DND-41 (cell line): ENCODE results near the gene PAIP2.
"Not testable (repeated sequence)": the region's sequence is repeated elsewhere in the genome, so short reads cannot be mapped to it uniquely, and the experiment has no call there.

Experiments
- ATAC-seq: fragments of 200-7000 bp; cut with Tn5 transposase; 3 replicates; pipeline ENCODE4 v1.9.1; 2021; ENCODE audit warnings: low read depth; ENCODE audit not compliant: insufficient read depth
- DNase-seq: peaks from one replicate; pipeline ENCODE4 v3.0.0-alpha.2; 2020
- H2AFZ ChIP-seq: 2 replicates; pipeline ENCODE4 v1.6.0; 2012; ENCODE audit warnings: low read depth, low read length
- H3K27ac ChIP-seq: 2 replicates; pipeline ENCODE4 v1.5.1; 2012; ENCODE audit warnings: low read length, inconsistent platforms
- H3K27me3 ChIP-seq: fragments of 200-600 bp; sonication (generic); 2 replicates; pipeline ENCODE4 v1.6.0; 2012; ENCODE audit warnings: low read length, mild to moderate bottlenecking, inconsistent platforms; ENCODE audit not compliant: insufficient read depth, poor library complexity
- H3K36me3 ChIP-seq: 2 replicates; pipeline ENCODE4 v1.5.1; 2012; ENCODE audit warnings: low read length, inconsistent platforms; ENCODE audit not compliant: insufficient read depth
- H3K4me1 ChIP-seq: 2 replicates; pipeline ENCODE4 v1.5.1; 2012; ENCODE audit warnings: mild to moderate bottlenecking, low read length; ENCODE audit not compliant: insufficient read depth
- H3K4me2 ChIP-seq: 2 replicates; pipeline ENCODE4 v1.6.0; 2012; ENCODE audit warnings: mild to moderate bottlenecking, moderate library complexity, low read length, inconsistent platforms; ENCODE audit not compliant: insufficient read depth
- H3K4me3 ChIP-seq, 2 experiments: fragments of 200-600 bp in 1 of 2; shearing (Covaris generic) in 1 of 2; 2 replicates each; pipeline ENCODE4 v1.5.1; 2012 to 2016; ENCODE audit warnings: inconsistent platforms in 2 of 2, low read length in 2 of 2, mild to moderate bottlenecking in 2 of 2, low read depth in 1 of 2, moderate library complexity in 1 of 2
- H3K79me2 ChIP-seq: 2 replicates; pipeline ENCODE4 v1.6.0; 2012; ENCODE audit warnings: low read length, inconsistent platforms; ENCODE audit not compliant: insufficient read depth
- H3K9ac ChIP-seq: 2 replicates; pipeline ENCODE4 v1.6.0; 2012; ENCODE audit warnings: low read depth, mild to moderate bottlenecking, inconsistent platforms, low read length, moderate library complexity
- H3K9me3 ChIP-seq: 2 replicates; pipeline ENCODE4 v1.5.1; 2012; ENCODE audit warnings: low read length, moderate library complexity, mild to moderate bottlenecking, inconsistent platforms; ENCODE audit not compliant: insufficient read depth, severe bottlenecking
- H4K20me1 ChIP-seq: 2 replicates; pipeline ENCODE4 v1.6.0; 2012; ENCODE audit warnings: low read length; ENCODE audit not compliant: insufficient read depth
- EZH2 ChIP-seq: IDR thresholded peaks from 3 replicates; pipeline ENCODE4 v1.6.1; 2012; ENCODE audit warnings: borderline replicate concordance, low read depth, mild to moderate bottlenecking, moderate library complexity, low read length, inconsistent platforms; ENCODE audit not compliant: severe bottlenecking
- TF ChIP-seq, protein P1 (sequence below): IDR thresholded peaks from 2 replicates; pipeline ENCODE4 v1.5.1; 2012; ENCODE audit warnings: borderline replicate concordance, low read length, moderate library complexity, mild to moderate bottlenecking; ENCODE audit not compliant: poor library complexity, severe bottlenecking; ENCODE audit errors: extremely low read depth

The PAIP2 gene

DNA sequence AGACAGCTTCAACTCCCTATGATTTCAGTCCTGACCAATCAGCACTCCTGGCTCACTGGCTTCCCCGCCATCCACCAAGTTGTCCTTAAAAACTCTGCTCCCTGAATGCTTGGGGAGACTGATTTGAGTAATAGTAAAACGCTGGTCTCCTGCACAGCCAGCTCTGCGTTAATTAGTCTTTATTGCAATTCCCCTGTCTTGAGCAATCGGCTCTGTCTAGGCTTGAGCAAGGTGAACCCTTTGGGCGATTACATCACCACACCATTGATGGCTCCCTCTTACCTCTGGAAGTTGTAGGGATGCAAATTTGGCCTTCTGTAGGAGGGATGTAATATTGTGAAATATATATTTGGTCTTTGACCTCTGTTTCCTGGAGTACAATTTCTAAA is 44.4 kb downstream of the PAIP2 start:
- DNase-seq (peak; percentile 22), ATAC-seq (no peak)
- Histone ChIP-seq H2AFZ (no peak overlapping the region), H3K9me3 (no peaks in the 10 kb centered on the region), H4K20me1 (peaks cover 24% of the 10 kb centered on the region), H3K79me2 (peaks cover 57% of the 10 kb centered on the region), H3K36me3 (peaks cover 31% of the 10 kb centered on the region), H3K4me2 (peak overlapping the region; percentile 96), H3K4me3 (peak overlapping the region in 1 of 2 experiments; percentile 65; a peak in 2 of 4 replicates), H3K27me3 (no peaks in the 10 kb centered on the region), H3K9ac (peak overlapping the region; percentile 87), H3K27ac (peak overlapping the region; percentile 99), H3K4me1 (peaks cover 76% of the 10 kb centered on the region)
- TF ChIP-seq, protein P1, sequence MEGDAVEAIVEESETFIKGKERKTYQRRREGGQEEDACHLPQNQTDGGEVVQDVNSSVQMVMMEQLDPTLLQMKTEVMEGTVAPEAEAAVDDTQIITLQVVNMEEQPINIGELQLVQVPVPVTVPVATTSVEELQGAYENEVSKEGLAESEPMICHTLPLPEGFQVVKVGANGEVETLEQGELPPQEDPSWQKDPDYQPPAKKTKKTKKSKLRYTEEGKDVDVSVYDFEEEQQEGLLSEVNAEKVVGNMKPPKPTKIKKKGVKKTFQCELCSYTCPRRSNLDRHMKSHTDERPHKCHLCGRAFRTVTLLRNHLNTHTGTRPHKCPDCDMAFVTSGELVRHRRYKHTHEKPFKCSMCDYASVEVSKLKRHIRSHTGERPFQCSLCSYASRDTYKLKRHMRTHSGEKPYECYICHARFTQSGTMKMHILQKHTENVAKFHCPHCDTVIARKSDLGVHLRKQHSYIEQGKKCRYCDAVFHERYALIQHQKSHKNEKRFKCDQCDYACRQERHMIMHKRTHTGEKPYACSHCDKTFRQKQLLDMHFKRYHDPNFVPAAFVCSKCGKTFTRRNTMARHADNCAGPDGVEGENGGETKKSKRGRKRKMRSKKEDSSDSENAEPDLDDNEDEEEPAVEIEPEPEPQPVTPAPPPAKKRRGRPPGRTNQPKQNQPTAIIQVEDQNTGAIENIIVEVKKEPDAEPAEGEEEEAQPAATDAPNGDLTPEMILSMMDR: no peak
- no peak for TF ChIP-seq EZH2

GRCh38 chr5:139386956-139387355 is 45.3 kb downstream of the PAIP2 start:
- H3K27me3 ChIP-seq, ATAC-seq, H2AFZ ChIP-seq, H3K9me3 ChIP-seq, DNase-seq: not testable (repeated sequence)
- H3K4me2 ChIP-seq: peak overlapping the region; percentile 96
- peak overlapping the region; percentile 87 for H3K9ac ChIP-seq
- peak overlapping the region; percentile 99 for H3K27ac ChIP-seq
- H3K4me3 ChIP-seq: peak overlapping the region in 1 of 2 experiments; percentile 65; a peak in 2 of 4 replicates
- H3K36me3 ChIP-seq: peaks cover 31% of the 10 kb centered on the region
- peaks cover 24% of the 10 kb centered on the region for H4K20me1 ChIP-seq
- H3K79me2 ChIP-seq: peaks cover 66% of the 10 kb centered on the region
- peaks cover 85% of the 10 kb centered on the region for H3K4me1 ChIP-seq

GRCh38 chr5:139387611-139388197 is 46.0 kb downstream of the PAIP2 start:
- H3K4me3 ChIP-seq: peak overlapping the region; percentile 49 to 65
- H3K9me3 ChIP-seq: no peaks in the 10 kb centered on the region
- TF ChIP-seq, protein P1: peak; percentile 9
- no peak for TF ChIP-seq EZH2
- H3K27ac ChIP-seq: peak overlapping the region; percentile 99
- no peaks in the 10 kb centered on the region for H3K27me3 ChIP-seq
- peak overlapping the region; percentile 96 for H3K4me2 ChIP-seq
- peaks cover 86% of the 10 kb centered on the region for H3K4me1 ChIP-seq
- H4K20me1 ChIP-seq: peaks cover 24% of the 10 kb centered on the region
- ATAC-seq: no peak
- peaks cover 31% of the 10 kb centered on the region for H3K36me3 ChIP-seq
- H3K79me2 ChIP-seq: peaks cover 73% of the 10 kb centered on the region
- no peak overlapping the region for H2AFZ ChIP-seq
- H3K9ac ChIP-seq: peak overlapping the region; percentile 87
- peak; percentile 64 for DNase-seq

GRCh38 chr5:139388198-139388821 is 46.7 kb downstream of the PAIP2 start:
- DNase-seq (peak; percentile 97), ATAC-seq (peak; percentile 41)
- no peaks in the 10 kb centered on the region for H3K9me3 ChIP-seq
- H3K4me3 ChIP-seq: peak overlapping the region; percentile 49 to 65
- H4K20me1 ChIP-seq: peaks cover 24% of the 10 kb centered on the region
- H3K4me1 ChIP-seq: peaks cover 90% of the 10 kb centered on the region
- peaks cover 79% of the 10 kb centered on the region for H3K79me2 ChIP-seq
- no peak overlapping the region for H2AFZ ChIP-seq
- no peaks in the 10 kb centered on the region for H3K27me3 ChIP-seq
- H3K9ac ChIP-seq: peak overlapping the region; percentile 87
- peak overlapping the region; percentile 96 for H3K4me2 ChIP-seq
- H3K36me3 ChIP-seq: peaks cover 32% of the 10 kb centered on the region
- no peak for TF ChIP-seq EZH2
- TF ChIP-seq, protein P1: peak; percentile 55
- H3K27ac ChIP-seq: peak overlapping the region; percentile 99
